Fibroblast of lung (primary cell): Measurements from ENCODE around the gene C20orf96. TPM values are rescaled to one million over a fixed set of nuclear protein-coding genes. Genes with fewer than 3 reads are reported as not detected.

Experiments
- DNase-seq, 2 donors: peaks; one replicate each; pipeline versions ENCODE4 v3.0.0 to v3.0.0-alpha.2; 2010; ENCODE audit warnings: low read depth in 2 of 2
- H2AFZ ChIP-seq: 2 replicates; pipeline ENCODE4 v1.5.1; 2012; ENCODE audit warnings: low read length, control low read depth, inconsistent platforms
- H3K27ac ChIP-seq: 2 replicates; pipeline ENCODE4 v1.5.1; 2011; ENCODE audit warnings: low read length, control low read depth; ENCODE audit not compliant: insufficient read depth
- H3K27me3 ChIP-seq: 2 replicates; pipeline ENCODE4 v1.5.1; 2011; ENCODE audit warnings: mild to moderate bottlenecking, low read length; ENCODE audit not compliant: control insufficient read depth, insufficient read depth
- H3K36me3 ChIP-seq: 2 replicates; pipeline ENCODE4 v1.5.1; 2011; ENCODE audit warnings: low read length; ENCODE audit not compliant: control insufficient read depth, insufficient read depth
- H3K4me1 ChIP-seq: 2 replicates; pipeline ENCODE4 v1.5.1; 2011; ENCODE audit warnings: low read length; ENCODE audit not compliant: control insufficient read depth, insufficient read depth; ENCODE audit errors: extremely low read depth
- H3K4me2 ChIP-seq: 2 replicates; pipeline ENCODE4 v1.5.1; 2011; ENCODE audit warnings: low read length, control low read depth; ENCODE audit not compliant: insufficient read depth; ENCODE audit errors: extremely low read depth
- H3K4me3 ChIP-seq, 4 experiments: fragments of 200-600 bp in 1 of 4; sonication (generic) in 1 of 4; replicated peaks in 1 of 4; 2 replicates each; pipeline ENCODE4 v1.5.1; 2011 to 2016; ENCODE audit warnings: low read length in 4 of 4, low read depth in 3 of 4, mild to moderate bottlenecking in 3 of 4, control low read depth in 2 of 4, inconsistent platforms in 1 of 4, mixed read lengths in 1 of 4; ENCODE audit not compliant: insufficient read depth in 1 of 4; ENCODE audit errors: control extremely low read depth in 1 of 4
- H3K79me2 ChIP-seq: 2 replicates; pipeline ENCODE4 v1.5.1; 2012; ENCODE audit warnings: mild to moderate bottlenecking, low read length, inconsistent platforms; ENCODE audit not compliant: control insufficient read depth, insufficient read depth
- H3K9ac ChIP-seq: 2 replicates; pipeline ENCODE4 v1.5.1; 2011; ENCODE audit warnings: mild to moderate bottlenecking, low read length, control low read depth; ENCODE audit not compliant: insufficient read depth
- H3K9me3 ChIP-seq: 2 replicates; pipeline ENCODE4 v1.5.1; 2012; ENCODE audit warnings: low read depth, low read length; ENCODE audit not compliant: control insufficient read depth, insufficient read depth
- H4K20me1 ChIP-seq: 2 replicates; pipeline ENCODE4 v1.5.1; 2011; ENCODE audit warnings: low read length; ENCODE audit not compliant: control insufficient read depth, insufficient read depth; ENCODE audit errors: extremely low read depth
- CTCF ChIP-seq, 2 donors: IDR thresholded peaks in 1 of 2; conservative IDR thresholded peaks in 1 of 2; 1 replicate in 1 of 2; 2 replicates in 1 of 2; pipeline ENCODE4 v1.5.1; 2011 to 2012; ENCODE audit warnings: low read length in 2 of 2, control low read depth in 1 of 2, inconsistent platforms in 1 of 2, low read depth in 1 of 2, mild to moderate bottlenecking in 1 of 2
- EZH2 ChIP-seq: IDR thresholded peaks from 2 replicates; pipeline ENCODE4 v1.5.1; 2012; ENCODE audit warnings: low read length, control low read depth, mild to moderate bottlenecking; ENCODE audit errors: missing control alignments
- polyA plus RNA-seq, 2 donors: library from polyadenylated mRNA; depleted of rRNA in 1 of 2; stranded (reverse) in 1 of 2; unstranded in 1 of 2; fragments of >200 nt; gene quantifications; 2 replicates each; pipeline ENCODE4 v1.2.1, GENCODE V29; 2011 to 2012; ENCODE audit warnings: missing spikeins in 1 of 2
- total RNA-seq: library from RNA; depleted of rRNA; stranded (reverse); fragments of >200 nt; gene quantifications from 2 replicates; pipeline ENCODE4 v1.2.1, GENCODE V29; 2014

C20orf96 gene
- total and polyA plus RNA-seq, 2 donors (not counting 1 experiment from before 2014, with no cell fraction given): 4.8 to 8.9 TPM

DNA sequence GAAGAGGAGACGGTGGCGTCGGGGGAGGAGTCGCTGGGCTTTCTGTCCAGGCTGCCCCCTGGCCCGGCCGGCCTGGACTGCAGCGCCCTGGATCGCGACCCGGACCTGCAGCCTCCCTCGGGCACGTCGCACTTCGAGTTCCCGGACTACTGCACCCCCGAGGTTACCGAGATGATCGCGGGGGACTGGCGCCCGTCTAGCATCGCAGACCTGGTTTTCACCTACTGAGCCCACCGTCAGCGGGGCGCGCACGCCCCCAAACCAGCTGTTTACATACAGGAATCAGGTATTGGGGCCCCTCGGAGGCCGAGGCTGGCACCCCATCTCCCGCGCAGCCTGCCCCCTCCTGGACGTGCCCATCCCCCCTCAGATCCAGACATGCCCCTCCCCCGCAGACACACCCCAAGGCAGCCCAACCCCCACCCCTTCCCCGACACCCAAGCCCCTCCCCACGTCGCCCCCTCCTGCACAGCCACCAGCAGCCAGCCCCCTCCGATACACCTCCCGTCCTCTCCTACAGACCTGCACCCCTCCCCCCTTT lies 36.2 kb upstream of the C20orf96 start:
- no peak for TF ChIP-seq EZH2
- TF ChIP-seq CTCF (conservative IDR thresholded peaks at IDR 0.05 in 1 of 2, IDR thresholded peaks at IDR 0.05 in 1 of 2; ENCODE audit: low read depth in 1 of 2, low read length in 2 of 2): no peak
- Histone ChIP-seq H2AFZ (peak overlapping the region; percentile 33), H4K20me1 (peaks cover 4% of the 10 kb centered on the region), H3K9ac (peak overlapping the region; percentile 78), H3K36me3 (peaks cover 4% of the 10 kb centered on the region), H3K27me3 (no peaks in the 10 kb centered on the region), H3K79me2 (peaks cover 26% of the 10 kb centered on the region), H3K9me3 (no peaks in the 10 kb centered on the region), H3K4me3 (peak overlapping the region; percentile 86 to 96 (median 88)), H3K4me2 (peak overlapping the region; percentile 98), H3K4me1 (peaks cover 10% of the 10 kb centered on the region), H3K27ac (peak overlapping the region; percentile 71)
- DNase-seq: peak in 1 of 2 donors; percentile 25

DNA sequence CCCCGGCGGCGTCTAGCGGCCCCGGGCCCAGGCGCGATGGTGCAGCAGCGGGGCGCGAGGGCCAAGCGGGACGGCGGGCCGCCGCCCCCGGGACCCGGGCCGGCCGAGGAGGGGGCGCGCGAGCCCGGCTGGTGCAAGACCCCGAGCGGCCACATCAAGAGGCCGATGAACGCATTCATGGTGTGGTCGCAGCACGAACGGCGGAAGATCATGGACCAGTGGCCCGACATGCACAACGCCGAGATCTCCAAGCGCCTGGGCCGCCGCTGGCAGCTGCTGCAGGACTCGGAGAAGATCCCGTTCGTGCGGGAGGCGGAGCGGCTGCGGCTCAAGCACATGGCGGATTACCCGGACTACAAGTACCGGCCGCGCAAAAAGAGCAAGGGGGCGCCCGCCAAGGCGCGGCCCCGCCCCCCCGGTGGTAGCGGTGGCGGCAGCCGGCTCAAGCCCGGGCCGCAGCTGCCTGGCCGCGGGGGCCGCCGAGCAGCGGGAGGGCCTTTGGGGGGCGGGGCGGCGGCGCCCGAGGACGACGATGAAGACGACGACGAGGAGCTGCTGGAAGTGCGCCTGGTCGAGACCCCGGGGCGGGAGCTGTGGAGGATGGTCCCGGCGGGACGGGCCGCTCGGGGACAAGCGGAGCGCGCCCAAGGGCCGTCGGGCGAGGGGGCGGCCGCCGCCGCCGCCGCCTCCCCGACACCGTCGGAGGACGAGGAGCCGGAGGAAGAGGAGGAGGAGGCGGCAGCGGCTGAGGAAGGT lies 35.5 kb upstream of the C20orf96 start:
- Histone ChIP-seq H3K4me1 (peaks cover 10% of the 10 kb centered on the region), H3K79me2 (peaks cover 26% of the 10 kb centered on the region), H3K9ac (peak overlapping the region; percentile 78), H3K4me3 (peak overlapping the region; percentile 73 to 96 (median 88)), H2AFZ (peak overlapping the region; percentile 38), H3K27me3 (no peaks in the 10 kb centered on the region), H3K36me3 (peaks cover 4% of the 10 kb centered on the region), H3K9me3 (no peaks in the 10 kb centered on the region), H3K27ac (peak overlapping the region; percentile 78), H3K4me2 (peak overlapping the region; percentile 54), H4K20me1 (peaks cover 4% of the 10 kb centered on the region)
- TF ChIP-seq EZH2 (no peak), CTCF (conservative IDR thresholded peaks at IDR 0.05 in 1 of 2, IDR thresholded peaks at IDR 0.05 in 1 of 2; ENCODE audit: low read depth in 1 of 2, low read length in 2 of 2) (no peak)
- peak; percentile 66 to 69 for DNase-seq

DNA sequence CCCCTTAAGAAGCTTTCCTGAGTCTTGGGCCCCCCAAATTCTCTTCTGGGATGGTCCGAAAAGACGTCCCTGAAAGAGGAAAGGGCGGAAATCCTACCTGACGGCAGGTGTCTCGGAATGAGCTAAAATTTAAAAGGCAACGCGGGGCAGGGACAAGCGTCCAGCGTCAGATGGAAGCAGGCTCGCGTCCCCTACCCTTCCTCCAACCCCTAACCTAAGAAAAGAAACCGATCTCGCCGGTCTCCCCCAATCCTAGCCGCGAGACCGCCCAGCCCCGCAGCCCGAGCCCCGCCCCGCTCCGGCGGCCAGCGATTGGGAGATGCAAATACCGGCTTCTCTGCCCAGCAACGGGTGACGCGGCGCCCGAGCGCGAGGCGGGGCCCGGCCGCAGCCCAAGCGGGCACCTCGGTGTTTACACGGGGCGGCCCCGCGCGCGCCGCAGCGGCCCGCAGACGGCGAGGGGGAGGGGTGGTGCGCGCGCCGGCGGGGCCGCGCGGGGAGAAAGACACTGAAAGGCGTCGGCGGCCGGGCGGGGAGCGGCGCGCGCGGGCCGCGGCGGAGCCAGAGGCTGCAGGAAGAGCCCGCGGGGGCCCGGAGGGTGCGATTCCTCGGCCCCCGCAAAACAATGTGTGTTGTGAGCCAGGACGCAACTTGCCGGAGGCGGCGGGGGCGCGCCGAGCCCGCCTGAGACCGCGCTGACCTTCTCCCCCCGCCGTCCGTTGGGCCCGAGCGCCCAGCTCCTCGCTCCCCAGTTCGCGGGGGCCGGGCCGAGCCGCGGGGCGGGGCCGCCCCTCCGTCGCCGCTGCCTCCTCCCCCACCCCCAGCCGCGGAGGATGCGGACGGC lies 34.7 kb upstream of the C20orf96 start, which contains the start of gene SOX12:
SOX12 (plus strand) TSS at position 508 of the 844 bp plus-strand sequence. CDS start 373 bp downstream, outside the sequence.
- peak within 1 kb of the TSS; percentile 73 to 96 (median 88) for H3K4me3 ChIP-seq
- peaks cover 4% of the 10 kb centered on the region for H3K36me3 ChIP-seq
- H2AFZ ChIP-seq: peak within 1 kb of the TSS; percentile 77
- peak within 1 kb of the TSS; percentile 88 for H3K4me2 ChIP-seq
- no peaks in the 10 kb centered on the region for H3K27me3 ChIP-seq
- H4K20me1 ChIP-seq: no peaks in the 10 kb centered on the region
- peaks cover 26% of the 10 kb centered on the region for H3K79me2 ChIP-seq
- peak; percentile 89 to 90 for DNase-seq
- H3K9me3 ChIP-seq: no peaks in the 10 kb centered on the region
- H3K9ac ChIP-seq: peak within 1 kb of the TSS; percentile 78
- peak within 1 kb of the TSS; percentile 83 for H3K27ac ChIP-seq
- peaks cover 9% of the 10 kb centered on the region for H3K4me1 ChIP-seq
- no peak for TF ChIP-seq CTCF (conservative IDR thresholded peaks at IDR 0.05 in 1 of 2, IDR thresholded peaks at IDR 0.05 in 1 of 2; ENCODE audit: low read depth in 1 of 2, low read length in 2 of 2)
- TF ChIP-seq EZH2: no peak
